Liver (tissue), 9 donors: Measurements from ENCODE around the gene PRKN. TPM values are rescaled to one million over a fixed set of nuclear protein-coding genes. Genes with fewer than 3 reads are reported as not detected.

Experiments
- DNase-seq: peaks from one replicate; pipeline ENCODE4 v3.0.0-alpha.2; 2017; ENCODE audit warnings: low spot score
- H3K27ac ChIP-seq, 2 donors: one replicate each; pipeline ENCODE4 v1.7.0; 2013; ENCODE audit warnings: inconsistent platforms in 2 of 2, low read length in 2 of 2, control low read depth in 1 of 2, low read depth in 1 of 2, mild to moderate bottlenecking in 1 of 2
- H3K27me3 ChIP-seq, 4 donors: one replicate each; pipeline versions ENCODE4 v1.6.1 to v1.7.0; 2013; ENCODE audit warnings: low read length in 3 of 4, inconsistent platforms in 1 of 4, mild to moderate bottlenecking in 1 of 4, moderate library complexity in 1 of 4; ENCODE audit not compliant: control insufficient read depth in 4 of 4, insufficient read depth in 4 of 4
- H3K36me3 ChIP-seq, 4 donors: one replicate each; pipeline versions ENCODE4 v1.6.1 to v1.7.0; 2013; ENCODE audit warnings: low read length in 3 of 4, mild to moderate bottlenecking in 3 of 4, low read depth in 1 of 4, moderate library complexity in 1 of 4; ENCODE audit not compliant: control insufficient read depth in 4 of 4, insufficient read depth in 3 of 4
- H3K4me1 ChIP-seq, 4 donors: one replicate each; pipeline versions ENCODE4 v1.6.1 to v1.7.0; 2013; ENCODE audit warnings: low read length in 3 of 4, mild to moderate bottlenecking in 3 of 4, moderate library complexity in 1 of 4; ENCODE audit not compliant: control insufficient read depth in 4 of 4, insufficient read depth in 4 of 4
- H3K4me3 ChIP-seq, 3 donors: one replicate each; pipeline versions ENCODE4 v1.6.1 to v1.7.0; 2013; ENCODE audit warnings: low read length in 3 of 3, control low read depth in 1 of 3, low read depth in 1 of 3, mild to moderate bottlenecking in 1 of 3
- H3K9ac ChIP-seq, 2 donors: one replicate each; pipeline ENCODE4 v1.7.0; 2013; ENCODE audit warnings: low read length in 2 of 2, mild to moderate bottlenecking in 2 of 2, moderate library complexity in 2 of 2, control low read depth in 1 of 2, low read depth in 1 of 2
- H3K9me3 ChIP-seq, 4 donors: one replicate each; pipeline versions ENCODE4 v1.6.1 to v1.7.0; 2013; ENCODE audit warnings: low read length in 3 of 4; ENCODE audit not compliant: control insufficient read depth in 4 of 4
- ATF3 ChIP-seq: IDR thresholded peaks from 2 replicates; pipeline ENCODE4 v1.6.1; 2016; ENCODE audit warnings: antibody characterized with exemption
- CTCF ChIP-seq: fragments of 150-350 bp; IDR thresholded peaks from 2 replicates; pipeline ENCODE4 v1.5.1; 2017; ENCODE audit warnings: improper control_type of control experiment, low read depth, low read length; ENCODE audit not compliant: missing input control
- EGR1 ChIP-seq, 2 donors: IDR thresholded peaks; 2 replicates each; pipeline ENCODE4 v1.6.1; 2016 to 2018; ENCODE audit warnings: antibody characterized with exemption in 2 of 2, low read depth in 2 of 2
- FOXA1 ChIP-seq: IDR thresholded peaks from 2 replicates; pipeline ENCODE4 v1.6.1; 2016; ENCODE audit warnings: antibody characterized with exemption
- FOXA2 ChIP-seq: IDR thresholded peaks from 2 replicates; pipeline ENCODE4 v1.6.1; 2016; ENCODE audit warnings: antibody characterized with exemption
- HNF4G ChIP-seq: IDR thresholded peaks from 2 replicates; pipeline ENCODE4 v1.6.1; 2016; ENCODE audit warnings: antibody characterized with exemption
- JUND ChIP-seq, 2 donors: IDR thresholded peaks; 2 replicates each; pipeline ENCODE4 v1.6.1; 2016; ENCODE audit warnings: antibody characterized with exemption in 2 of 2
- RAD21 ChIP-seq, 2 donors: IDR thresholded peaks; 2 replicates each; pipeline ENCODE4 v1.6.1; 2016; ENCODE audit warnings: antibody characterized with exemption in 2 of 2, mild to moderate bottlenecking in 2 of 2
- REST ChIP-seq: IDR thresholded peaks from 2 replicates; pipeline ENCODE4 v1.6.1; 2016; ENCODE audit warnings: antibody characterized with exemption, mild to moderate bottlenecking
- RXRA ChIP-seq, 2 donors: IDR thresholded peaks; 2 replicates each; pipeline ENCODE4 v1.6.1; 2017 to 2018; ENCODE audit warnings: antibody characterized with exemption in 2 of 2, mild to moderate bottlenecking in 1 of 2
- TAF1 ChIP-seq: conservative IDR thresholded peaks from 2 replicates; pipeline ENCODE4 v1.6.1; 2016; ENCODE audit warnings: antibody characterized with exemption, mild to moderate bottlenecking
- YY1 ChIP-seq: IDR thresholded peaks from 2 replicates; pipeline ENCODE4 v1.6.1; 2016; ENCODE audit warnings: antibody characterized with exemption, mild to moderate bottlenecking
- ZBTB33 ChIP-seq: IDR thresholded peaks from 2 replicates; pipeline ENCODE4 v1.6.1; 2016; ENCODE audit warnings: antibody characterized with exemption
- WGBS: extraction: QIAGEN DNeasy Blood & Tissue Kit; methylation state at CpG from one replicate; pipeline ENCODE4 v1.1.7; 2013; 5-methylcytosine and 5-hydroxymethylcytosine counted together
- polyA plus RNA-seq, 2 donors: library from polyadenylated mRNA; stranded (reverse) in 1 of 2; unstranded in 1 of 2; fragments of 200-250 nt in 1 of 2; fragments of >200 nt in 1 of 2; fragmentation: Nextera tagmentation in 1 of 2; extraction: Ambion mirVana in 1 of 2; gene quantifications; one replicate each; pipeline versions ENCODE4 v1.2.1 to v1.2.3, GENCODE V29; 2013 to 2015
- total RNA-seq, 2 donors: library from RNA; depleted of rRNA; stranded (reverse); fragments of >200 nt; gene quantifications; one replicate each; pipeline ENCODE4 v1.2.3, GENCODE V29; 2014
- donor health status: healthy.
- donor health status: healthy.
- donor health status: healthy.
- donor health status: healthy.
- donor health status: healthy.

Gene PRKN
- total and polyA plus RNA-seq, 4 donors: 0.47 to 4.1 (median 3.2) TPM

- no peaks in the 10 kb centered on the region for H3K9me3 ChIP-seq
- H3K9ac ChIP-seq: no peak overlapping the region
- H3K36me3 ChIP-seq: no peaks in the 10 kb centered on the region
- H3K4me3 ChIP-seq: no peak overlapping the region
- peaks cover 0 to 6% (median 1%) of the 10 kb centered on the region in 4 donors for H3K4me1 ChIP-seq
- DNase-seq: no peak
- H3K27me3 ChIP-seq: no peaks in the 10 kb centered on the region
- WGBS: 93% methylated on average over 4 of the region's 4 CpGs
- H3K27ac ChIP-seq: no peak overlapping the region
- TF ChIP-seq REST (no peak), EGR1 (IDR thresholded peaks at IDR 0.05; ENCODE audit: low read depth in 2 of 2) (no peak), FOXA1 (no peak), HNF4G (no peak), YY1 (no peak), CTCF (no peak), JUND (IDR thresholded peaks at IDR 0.05) (no peak), RXRA (IDR thresholded peaks at IDR 0.05) (no peak), RAD21 (IDR thresholded peaks at IDR 0.05) (no peak)
These were observed 882.8 kb downstream of the PRKN start for GRCh38 chr6:161844804-161845203.

GRCh38 chr6:161843066-161843465 is 884.5 kb downstream of the PRKN start:
- no peak overlapping the region for H3K9ac ChIP-seq
- H3K27ac ChIP-seq: no peak overlapping the region
- no peaks in the 10 kb centered on the region for H3K27me3 ChIP-seq
- WGBS: 80% methylated on average over 3 of the region's 3 CpGs
- peaks cover 0 to 6% (median 1%) of the 10 kb centered on the region in 4 donors for H3K4me1 ChIP-seq
- no peaks in the 10 kb centered on the region for H3K9me3 ChIP-seq
- TF ChIP-seq RXRA (IDR thresholded peaks at IDR 0.05): no peak
- no peak for TF ChIP-seq FOXA2
- no peak for TF ChIP-seq ZBTB33
- TF ChIP-seq JUND (IDR thresholded peaks at IDR 0.05): no peak
- no peak overlapping the region for H3K4me3 ChIP-seq
- no peaks in the 10 kb centered on the region for H3K36me3 ChIP-seq
- no peak for DNase-seq

- no peaks in the 10 kb centered on the region for H3K4me1 ChIP-seq
- H3K27me3 ChIP-seq: no peaks in the 10 kb centered on the region
- no peaks in the 10 kb centered on the region for H3K36me3 ChIP-seq
- no peaks in the 10 kb centered on the region for H3K9me3 ChIP-seq
- WGBS: 95% methylated on average over 3 of the region's 3 CpGs
- H3K4me3 ChIP-seq: no peak overlapping the region
- H3K27ac ChIP-seq: no peak overlapping the region
- DNase-seq: no peak
- H3K9ac ChIP-seq: no peak overlapping the region
- TF ChIP-seq CTCF (no peak), TAF1 (no peak), REST (no peak), ATF3 (no peak)
These were observed 887.2 kb downstream of the PRKN start for GRCh38 chr6:161840380-161840779.
